Measurements from ENCODE around the gene SGK1. TPM values are rescaled to one million over a fixed set of nuclear protein-coding genes. Genes with fewer than 3 reads are reported as not detected.
"Not testable (repeated sequence)": the region's sequence is repeated elsewhere in the genome, so short reads cannot be mapped to it uniquely, and the experiment has no call there.

Gene SGK1
- total RNA-seq, 3 donors from 2014 or later (not counting 1 experiment from before 2014, with no cell fraction given), result 31.8 to 89.6 (median 33.3) TPM

DNA sequence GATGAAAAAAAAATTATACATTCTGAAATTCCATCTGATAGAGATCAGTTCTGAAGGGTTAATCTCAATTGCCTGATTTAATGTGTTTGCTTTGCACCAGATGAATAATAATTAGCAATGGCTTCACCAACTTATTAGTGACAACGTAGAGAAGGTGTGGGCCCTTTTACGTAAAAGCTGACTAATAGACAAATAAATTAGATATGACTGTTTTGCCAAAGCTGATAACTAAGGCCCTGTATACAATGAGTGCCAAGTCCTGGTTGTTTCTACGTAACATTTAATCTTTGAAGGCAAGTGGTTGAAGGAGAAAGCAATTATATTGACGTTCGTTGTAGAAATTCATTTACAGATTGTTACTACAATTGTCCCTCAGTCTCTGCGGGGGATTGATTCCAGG lies 10.8 kb downstream of the SGK1 start:
- Mint-ChIP-seq H3K27me3 (ENCODE audit: low read depth in 2 of 2) (peaks cover 0 to 3% of the 10 kb centered on the region in 2 donors), H3K27ac (no peak overlapping the region), H3K36me3 (no peaks in the 10 kb centered on the region), H3K9me3 (no peaks in the 10 kb centered on the region), H3K4me1 (no peaks in the 10 kb centered on the region), H3K4me3 (no peak overlapping the region)
- no peak overlapping the region for H3K27ac ChIP-seq (ENCODE audit: low read length)
- no peak overlapping the region for H3K4me3 ChIP-seq (ENCODE audit: low read length)
- intact Hi-C loops (cut with micrococcal nuclease), result no loop called here
- TF ChIP-seq, protein P1, sequence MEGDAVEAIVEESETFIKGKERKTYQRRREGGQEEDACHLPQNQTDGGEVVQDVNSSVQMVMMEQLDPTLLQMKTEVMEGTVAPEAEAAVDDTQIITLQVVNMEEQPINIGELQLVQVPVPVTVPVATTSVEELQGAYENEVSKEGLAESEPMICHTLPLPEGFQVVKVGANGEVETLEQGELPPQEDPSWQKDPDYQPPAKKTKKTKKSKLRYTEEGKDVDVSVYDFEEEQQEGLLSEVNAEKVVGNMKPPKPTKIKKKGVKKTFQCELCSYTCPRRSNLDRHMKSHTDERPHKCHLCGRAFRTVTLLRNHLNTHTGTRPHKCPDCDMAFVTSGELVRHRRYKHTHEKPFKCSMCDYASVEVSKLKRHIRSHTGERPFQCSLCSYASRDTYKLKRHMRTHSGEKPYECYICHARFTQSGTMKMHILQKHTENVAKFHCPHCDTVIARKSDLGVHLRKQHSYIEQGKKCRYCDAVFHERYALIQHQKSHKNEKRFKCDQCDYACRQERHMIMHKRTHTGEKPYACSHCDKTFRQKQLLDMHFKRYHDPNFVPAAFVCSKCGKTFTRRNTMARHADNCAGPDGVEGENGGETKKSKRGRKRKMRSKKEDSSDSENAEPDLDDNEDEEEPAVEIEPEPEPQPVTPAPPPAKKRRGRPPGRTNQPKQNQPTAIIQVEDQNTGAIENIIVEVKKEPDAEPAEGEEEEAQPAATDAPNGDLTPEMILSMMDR (IDR thresholded peaks at IDR 0.05), result no peak
- H3K9me3 ChIP-seq (ENCODE audit: control insufficient read depth, insufficient read depth, low read length), result no peaks in the 10 kb centered on the region
- no peaks in the 10 kb centered on the region for H3K4me1 ChIP-seq (ENCODE audit: control insufficient read depth, insufficient read depth, low read length)
- DNase-seq (no peak), ATAC-seq (no peak)
- H3K36me3 ChIP-seq (ENCODE audit: control insufficient read depth, insufficient read depth, low read length), result no peaks in the 10 kb centered on the region
- WGBS (ENCODE audit: insufficient coverage), result 100% methylated on average over 6 of the region's 6 CpGs
- no peaks in the 10 kb centered on the region for H3K27me3 ChIP-seq (ENCODE audit: control insufficient read depth, insufficient read depth, low read length)

DNA sequence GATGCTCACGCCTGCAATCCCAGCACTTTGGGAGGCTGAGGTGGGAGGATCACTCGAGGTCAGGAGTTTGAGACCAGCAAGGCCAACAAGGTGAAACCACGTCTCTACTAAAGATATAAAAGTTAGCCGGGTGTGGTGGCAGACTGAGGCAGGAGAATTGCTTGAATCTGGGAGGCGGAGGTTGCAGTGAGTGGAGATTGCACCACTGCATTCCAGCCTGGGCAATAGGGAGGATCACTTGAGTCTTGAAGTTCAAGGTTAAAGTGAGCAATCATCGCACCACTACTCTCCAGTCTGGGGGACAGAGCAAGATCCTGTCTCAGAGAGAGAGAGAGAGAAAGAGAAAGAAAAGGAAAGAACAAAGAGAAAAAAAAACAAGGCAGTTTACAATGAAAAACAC lies 13.5 kb downstream of the SGK1 start:
- DNase-seq; H3K36me3 ChIP-seq (ENCODE audit: control insufficient read depth, insufficient read depth, low read length); H3K4me3 ChIP-seq (ENCODE audit: low read length); H3K27ac ChIP-seq (ENCODE audit: low read length); H3K4me3 Mint-ChIP-seq; H3K27me3 Mint-ChIP-seq (ENCODE audit: low read depth in 2 of 2); intact Hi-C loops (cut with micrococcal nuclease); H3K27me3 ChIP-seq (ENCODE audit: control insufficient read depth, insufficient read depth, low read length); ATAC-seq; H3K4me1 Mint-ChIP-seq; H3K9me3 ChIP-seq (ENCODE audit: control insufficient read depth, insufficient read depth, low read length); H3K9me3 Mint-ChIP-seq; H3K36me3 Mint-ChIP-seq; H3K27ac Mint-ChIP-seq; H3K4me1 ChIP-seq (ENCODE audit: control insufficient read depth, insufficient read depth, low read length): not testable (repeated sequence)
- 84% methylated on average over 6 of the region's 6 CpGs for WGBS (ENCODE audit: insufficient coverage)

DNA sequence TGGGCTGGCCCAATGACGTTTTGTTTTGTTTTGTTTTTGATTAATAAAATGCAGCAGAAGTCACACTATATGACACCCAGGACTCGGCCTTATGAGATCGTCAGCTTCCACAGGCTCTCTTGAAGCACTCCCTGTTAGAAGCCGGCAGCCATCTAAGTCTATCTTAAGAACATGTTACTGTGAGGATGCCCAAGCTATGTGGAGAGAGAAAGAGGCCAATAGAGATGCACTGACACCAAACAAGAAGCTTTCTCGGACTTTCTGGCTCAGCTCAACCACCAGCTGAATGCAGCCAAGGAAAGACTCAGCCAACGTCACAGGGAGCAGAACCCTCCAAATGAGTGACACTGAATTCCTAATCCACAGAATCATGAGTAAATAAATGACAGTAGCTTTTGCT lies 14.0 kb downstream of the SGK1 start:
- intact Hi-C loops (cut with micrococcal nuclease), result no loop called here
- no peaks in the 10 kb centered on the region for H3K9me3 Mint-ChIP-seq

DNA sequence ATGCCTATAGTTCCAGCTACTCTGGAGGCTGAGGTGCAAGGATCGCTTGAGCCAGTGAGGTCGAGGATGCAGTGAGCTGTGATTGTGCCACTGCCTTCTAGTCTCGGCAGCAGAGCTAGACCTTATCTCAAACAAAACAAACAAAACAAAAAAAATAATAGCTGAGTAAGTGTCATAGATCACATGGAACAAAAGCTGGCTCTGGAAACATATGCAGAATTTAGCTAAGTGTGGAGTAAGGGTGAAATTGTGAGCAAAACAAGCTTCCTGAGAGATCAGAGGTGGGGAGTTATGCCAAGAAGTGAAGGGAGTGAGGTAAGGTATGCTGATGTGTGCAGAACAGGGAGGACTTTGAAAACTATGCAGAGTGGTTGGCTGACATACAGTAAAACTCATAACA lies 18.7 kb downstream of the SGK1 start:
- Histone ChIP-seq H3K9me3 (ENCODE audit: control insufficient read depth, insufficient read depth, low read length) (no peaks in the 10 kb centered on the region), H3K27ac (ENCODE audit: low read length) (no peak overlapping the region), H3K4me3 (ENCODE audit: low read length) (no peak overlapping the region), H3K27me3 (ENCODE audit: control insufficient read depth, insufficient read depth, low read length) (no peaks in the 10 kb centered on the region), H3K4me1 (ENCODE audit: control insufficient read depth, insufficient read depth, low read length) (peaks cover 12% of the 10 kb centered on the region), H3K36me3 (ENCODE audit: control insufficient read depth, insufficient read depth, low read length) (no peaks in the 10 kb centered on the region)
- peaks cover 0 to 3% of the 10 kb centered on the region in 2 donors for H3K27me3 Mint-ChIP-seq (ENCODE audit: low read depth in 2 of 2)
- no peak for ATAC-seq
- H3K9me3 Mint-ChIP-seq, result no peaks in the 10 kb centered on the region
- 87% methylated on average over 3 of the region's 3 CpGs for WGBS (ENCODE audit: insufficient coverage)
- H3K4me3 Mint-ChIP-seq, result no peak overlapping the region
- H3K36me3 Mint-ChIP-seq, result no peaks in the 10 kb centered on the region
- no peak for DNase-seq
- intact Hi-C loops (cut with micrococcal nuclease), result no loop called here
- H3K27ac Mint-ChIP-seq, result no peak overlapping the region
- H3K4me1 Mint-ChIP-seq, result no peaks in the 10 kb centered on the region
- TF ChIP-seq, protein P1 (IDR thresholded peaks at IDR 0.05), result no peak

More for the DNA sequence above, 14.0 kb downstream of the SGK1 start:
- no peak for ATAC-seq
- WGBS (ENCODE audit: insufficient coverage), result 92% methylated on average over 6 of the region's 6 CpGs
- Mint-ChIP-seq H3K27me3 (ENCODE audit: low read depth in 2 of 2) (no peaks in the 10 kb centered on the region), H3K4me1 (no peaks in the 10 kb centered on the region), H3K4me3 (no peak overlapping the region), H3K36me3 (no peaks in the 10 kb centered on the region), H3K27ac (no peak overlapping the region)
- H3K4me1 ChIP-seq (ENCODE audit: control insufficient read depth, insufficient read depth, low read length), result no peaks in the 10 kb centered on the region
- H3K4me3 ChIP-seq (ENCODE audit: low read length), result no peak overlapping the region
- no peaks in the 10 kb centered on the region for H3K9me3 ChIP-seq (ENCODE audit: control insufficient read depth, insufficient read depth, low read length)
- no peaks in the 10 kb centered on the region for H3K36me3 ChIP-seq (ENCODE audit: control insufficient read depth, insufficient read depth, low read length)
- no peak for DNase-seq
- TF ChIP-seq, protein P1 (IDR thresholded peaks at IDR 0.05), result no peak
- H3K27me3 ChIP-seq (ENCODE audit: control insufficient read depth, insufficient read depth, low read length), result no peaks in the 10 kb centered on the region
- no peak overlapping the region for H3K27ac ChIP-seq (ENCODE audit: low read length)
